IPS-20b (cell line): ENCODE data around the gene RGSL1.
"Not testable (repeated sequence)": the region's sequence is repeated elsewhere in the genome, so short reads cannot be mapped to it uniquely, and the experiment has no call there.

Experiments
- H3K27ac ChIP-seq: one replicate; pipeline ENCODE4 v1.5.1; 2013; ENCODE audit warnings: low read length
- H3K27me3 ChIP-seq: 2 replicates; pipeline ENCODE4 v1.6.1; 2013; ENCODE audit warnings: mild to moderate bottlenecking, low read length, inconsistent platforms; ENCODE audit not compliant: insufficient read depth
- H3K36me3 ChIP-seq: 2 replicates; pipeline ENCODE4 v1.6.1; 2013; ENCODE audit warnings: low read depth, mild to moderate bottlenecking, inconsistent platforms, low read length, moderate library complexity; ENCODE audit not compliant: insufficient read depth
- H3K4me1 ChIP-seq: 2 replicates; pipeline ENCODE4 v1.6.1; 2013; ENCODE audit warnings: mild to moderate bottlenecking, control low read depth, inconsistent platforms, low read length, moderate library complexity; ENCODE audit not compliant: insufficient read depth
- H3K4me3 ChIP-seq: 2 replicates; pipeline ENCODE4 v1.5.1; 2013; ENCODE audit warnings: mild to moderate bottlenecking, low read length, inconsistent platforms
- H3K9ac ChIP-seq: 2 replicates; pipeline ENCODE4 v1.6.1; 2013; ENCODE audit warnings: low read depth, mild to moderate bottlenecking, inconsistent platforms, low read length, moderate library complexity
- H3K9me3 ChIP-seq: 2 replicates; pipeline ENCODE4 v1.6.1; 2013; ENCODE audit warnings: mild to moderate bottlenecking, low read depth, low read length, inconsistent platforms; ENCODE audit not compliant: insufficient read depth

RGSL1 gene

DNA sequence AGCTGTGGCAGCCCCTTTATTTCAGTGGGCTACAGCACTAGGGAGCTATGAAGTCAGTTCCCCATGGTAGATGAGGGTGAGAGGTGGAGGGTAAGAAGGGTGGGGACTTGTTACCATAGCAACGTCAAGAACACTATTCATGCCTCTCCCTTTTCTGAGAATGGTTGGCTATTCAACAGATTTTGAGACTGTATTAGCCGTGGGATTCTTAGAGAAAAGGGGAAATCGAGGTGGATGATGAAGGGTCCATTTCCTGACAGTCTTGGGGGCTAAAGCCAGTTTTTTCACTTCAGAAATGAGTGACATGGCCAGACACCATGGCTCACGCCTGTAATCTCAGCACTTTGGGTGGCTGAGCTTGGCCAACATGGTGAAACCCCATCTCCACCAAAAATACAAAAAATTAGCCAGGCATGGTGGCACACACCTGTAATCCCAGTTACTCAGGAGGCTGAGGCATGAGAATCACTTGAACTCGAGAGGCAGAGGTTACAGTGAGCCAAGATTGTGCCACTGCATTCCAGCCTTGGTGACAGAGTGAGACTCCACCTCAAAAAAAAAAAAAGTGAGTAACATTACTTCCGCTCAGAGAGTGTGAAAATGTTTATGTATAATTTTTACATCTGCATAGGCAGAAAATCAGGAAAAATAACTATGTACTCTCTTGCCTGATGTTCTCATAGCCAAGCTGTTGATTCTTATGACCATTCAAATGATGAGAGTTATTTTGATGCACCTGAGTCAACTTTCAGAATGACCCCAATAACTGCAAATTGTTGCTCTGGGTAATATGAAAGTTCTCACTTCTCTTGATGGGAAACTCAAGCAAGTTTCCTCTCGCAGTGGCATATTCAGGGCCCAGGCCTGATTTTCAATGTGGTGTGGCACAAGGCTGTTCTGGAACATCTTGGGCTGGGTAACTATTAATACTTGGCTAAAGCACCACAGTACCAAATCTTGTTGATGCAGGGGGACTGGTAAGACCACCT, 23.2 kb upstream of the RGSL1 start:
- no peak overlapping the region for H3K27ac ChIP-seq
- H3K4me3 ChIP-seq = no peak overlapping the region
- no peaks in the 10 kb centered on the region for H3K4me1 ChIP-seq
- H3K9ac ChIP-seq = no peak overlapping the region
- H3K27me3 ChIP-seq = no peaks in the 10 kb centered on the region
- no peaks in the 10 kb centered on the region for H3K36me3 ChIP-seq
- no peaks in the 10 kb centered on the region for H3K9me3 ChIP-seq

DNA sequence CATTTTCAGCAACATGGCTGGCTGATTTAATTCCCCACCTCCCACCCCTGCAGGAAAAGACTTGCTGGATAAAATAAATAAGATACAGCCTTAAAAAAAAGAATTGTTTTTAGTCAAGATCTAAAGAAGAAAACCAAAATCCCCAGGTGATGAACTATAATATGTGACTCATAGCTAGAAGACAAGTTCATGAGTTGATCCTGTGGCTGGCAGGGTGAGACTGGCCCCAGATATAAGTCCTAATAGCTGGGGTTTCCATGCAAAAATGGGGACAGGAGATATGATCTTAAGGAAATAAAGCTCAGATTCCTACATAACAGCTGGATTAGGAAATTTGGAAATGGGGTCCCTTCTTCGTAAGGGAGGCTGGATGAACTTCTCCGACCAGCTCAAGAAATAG, 21.9 kb upstream of the RGSL1 start:
- Histone ChIP-seq H3K9ac (no peak overlapping the region), H3K27me3 (no peaks in the 10 kb centered on the region), H3K4me1 (no peaks in the 10 kb centered on the region), H3K4me3 (no peak overlapping the region), H3K9me3 (no peaks in the 10 kb centered on the region), H3K36me3 (no peaks in the 10 kb centered on the region), H3K27ac (no peak overlapping the region)

DNA sequence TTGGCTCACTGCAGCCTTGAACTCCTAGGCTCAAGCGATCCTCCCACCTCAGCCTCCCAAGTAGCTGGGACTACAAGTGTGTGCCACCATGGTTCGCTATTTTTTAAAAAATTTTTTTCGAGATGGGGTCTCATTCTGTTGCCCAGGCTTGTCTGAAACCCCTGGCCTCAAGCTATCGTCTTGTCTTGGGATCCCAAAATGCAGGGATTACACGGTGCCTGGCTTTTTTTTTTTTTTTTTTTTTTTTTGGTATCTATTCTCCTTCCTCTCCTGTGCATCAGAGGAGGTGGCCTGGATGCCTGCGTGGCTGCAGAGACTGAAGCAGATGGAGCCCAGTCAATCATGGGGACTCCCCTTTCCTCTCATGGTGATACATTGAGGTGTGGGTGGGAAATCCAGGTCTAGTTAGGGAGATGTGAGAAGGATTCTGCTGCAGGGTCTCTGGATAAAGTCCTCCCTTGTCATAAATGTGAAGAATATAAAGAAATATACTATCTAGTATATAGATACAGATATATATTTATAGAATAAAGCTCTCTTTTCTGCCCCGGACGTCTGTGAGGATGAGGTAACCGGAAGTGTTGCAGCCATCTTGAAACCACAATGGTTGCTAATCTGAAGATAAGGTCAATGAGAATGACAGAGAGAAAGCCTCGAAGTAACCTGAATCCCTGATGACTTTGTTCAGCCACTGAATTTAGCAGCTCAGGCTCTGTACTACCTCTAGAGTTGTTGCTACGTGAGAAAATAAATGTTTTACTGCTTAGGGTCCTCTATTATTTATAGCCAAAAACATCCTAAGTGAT, 19.5 kb upstream of the RGSL1 start:
- no peak overlapping the region for H3K9ac ChIP-seq
- no peaks in the 10 kb centered on the region for H3K36me3 ChIP-seq
- H3K27me3 ChIP-seq = no peaks in the 10 kb centered on the region
- no peak overlapping the region for H3K4me3 ChIP-seq
- H3K4me1 ChIP-seq = no peaks in the 10 kb centered on the region
- no peak overlapping the region for H3K27ac ChIP-seq
- H3K9me3 ChIP-seq = no peaks in the 10 kb centered on the region

DNA sequence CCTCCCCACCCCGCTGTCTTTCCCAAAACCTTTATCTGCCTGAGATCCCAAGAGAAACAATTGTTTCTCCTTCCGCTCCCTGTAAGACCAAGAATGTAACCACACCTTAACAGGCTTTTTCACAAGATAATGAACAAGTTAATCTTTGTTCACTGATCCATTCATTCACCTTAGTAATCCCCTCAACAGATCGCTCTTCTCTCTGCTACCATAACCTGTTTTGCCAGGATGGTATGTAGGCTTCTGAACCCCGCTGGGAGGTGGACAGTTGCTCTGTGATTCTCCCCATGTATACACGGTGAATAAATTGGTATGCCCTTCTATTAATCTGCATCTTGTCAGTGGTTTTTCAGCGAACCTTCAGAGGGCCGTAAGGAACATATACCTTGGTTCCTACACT, 18.7 kb upstream of the RGSL1 start:
- Histone ChIP-seq H3K27me3 (no peaks in the 10 kb centered on the region), H3K9me3 (no peaks in the 10 kb centered on the region), H3K27ac (no peak overlapping the region), H3K4me3 (no peak overlapping the region), H3K4me1 (no peaks in the 10 kb centered on the region), H3K36me3 (no peaks in the 10 kb centered on the region), H3K9ac (no peak overlapping the region)

DNA sequence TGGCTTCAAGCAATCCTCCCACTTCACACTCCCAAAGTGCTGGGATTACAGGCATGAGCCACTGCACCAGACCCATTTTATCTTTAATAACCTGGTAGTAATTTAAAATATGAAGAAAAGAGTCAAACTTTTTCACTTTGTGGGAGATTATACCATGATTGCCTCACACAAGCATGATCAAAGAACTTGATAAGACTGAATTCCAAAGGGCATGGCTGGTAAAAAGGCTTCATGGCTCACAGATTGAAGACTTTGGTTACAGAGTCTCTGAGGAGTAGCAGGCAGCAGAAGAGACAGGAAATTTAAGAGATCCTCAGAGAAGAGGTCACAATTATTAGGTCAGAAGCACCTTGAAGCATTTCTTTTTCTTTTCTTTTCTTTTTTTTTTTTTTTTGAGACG, 16.4 kb upstream of the RGSL1 start:
- no peaks in the 10 kb centered on the region for H3K27me3 ChIP-seq
- H3K4me1 ChIP-seq = no peaks in the 10 kb centered on the region
- H3K9ac ChIP-seq = no peak overlapping the region
- H3K4me3 ChIP-seq = no peak overlapping the region
- no peaks in the 10 kb centered on the region for H3K36me3 ChIP-seq
- peaks cover 6% of the 10 kb centered on the region; the same call in 1 of the 2 replicates for H3K9me3 ChIP-seq
- no peak overlapping the region for H3K27ac ChIP-seq

DNA sequence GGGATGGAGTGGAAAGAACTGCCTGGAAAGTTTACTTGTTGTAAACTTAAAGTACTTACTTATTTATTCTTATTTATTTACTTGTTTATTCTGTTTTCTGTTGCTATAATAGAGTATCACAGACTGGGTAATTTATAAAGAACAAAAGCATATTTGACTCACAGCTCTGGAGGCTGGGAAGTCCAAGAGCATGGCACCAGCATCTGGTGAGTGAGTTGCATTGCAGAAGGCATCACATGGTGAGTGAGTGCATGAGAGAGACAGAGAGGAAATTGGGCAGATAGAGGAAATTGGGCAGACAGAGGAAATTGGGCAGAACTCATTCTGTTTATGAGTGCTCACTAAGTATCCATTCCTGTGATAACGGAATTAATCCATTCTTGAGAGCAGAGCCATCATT, 11.6 kb upstream of the RGSL1 start:
- no peak overlapping the region for H3K9ac ChIP-seq
- H3K27ac ChIP-seq = no peak overlapping the region
- no peaks in the 10 kb centered on the region for H3K27me3 ChIP-seq
- no peaks in the 10 kb centered on the region for H3K4me1 ChIP-seq
- H3K4me3 ChIP-seq = no peak overlapping the region
- no peaks in the 10 kb centered on the region for H3K36me3 ChIP-seq
- peaks cover 8% of the 10 kb centered on the region; the same call in 1 of the 2 replicates for H3K9me3 ChIP-seq

DNA sequence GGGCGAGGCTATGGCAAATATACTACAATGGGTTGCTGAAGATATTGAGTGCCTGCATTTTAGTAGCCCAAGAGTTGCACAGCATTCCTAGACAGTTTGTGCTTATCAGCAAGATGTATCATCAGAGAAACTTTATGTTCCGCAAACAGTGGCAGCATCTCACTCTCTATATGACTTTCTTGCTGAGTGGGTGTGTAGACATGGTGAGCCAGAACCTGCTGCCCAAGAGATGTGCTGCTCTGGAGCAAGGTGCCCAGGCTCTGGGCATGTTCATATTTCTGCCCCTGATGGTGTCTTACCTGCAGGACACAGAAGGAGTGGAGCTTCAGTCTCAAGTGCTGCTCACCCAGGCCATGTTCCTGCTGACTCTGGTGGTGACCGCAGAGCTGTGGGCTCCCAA, 8.2 kb upstream of the RGSL1 start:
- Histone ChIP-seq H3K4me1 (peaks cover 3% of the 10 kb centered on the region; the same call in 1 of the 2 replicates), H3K9ac (no peak overlapping the region), H3K4me3 (no peak overlapping the region), H3K27ac (no peak overlapping the region), H3K36me3 (no peaks in the 10 kb centered on the region), H3K9me3 (peaks cover 8% of the 10 kb centered on the region; the same call in 1 of the 2 replicates), H3K27me3 (no peaks in the 10 kb centered on the region)

DNA sequence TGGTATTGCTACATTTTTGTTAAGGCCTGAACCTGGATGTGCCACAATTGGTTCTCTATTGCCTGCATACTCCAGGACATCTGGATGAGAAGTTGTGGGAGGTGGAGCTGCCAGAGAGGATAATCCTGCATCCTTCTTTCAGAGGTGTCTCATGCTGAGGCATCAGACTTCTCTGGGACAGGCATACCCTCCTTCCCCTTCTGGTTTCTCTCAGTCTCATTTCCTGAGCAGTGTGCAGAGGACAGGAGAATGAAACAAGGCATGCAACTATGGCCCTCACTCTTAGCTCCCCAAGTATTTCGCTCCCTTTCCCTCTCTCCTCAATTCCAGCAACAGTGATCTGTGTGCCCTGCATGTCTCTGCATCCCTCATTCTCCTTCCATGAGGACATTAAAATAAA, 7.6 kb upstream of the RGSL1 start:
- no peaks in the 10 kb centered on the region for H3K27me3 ChIP-seq
- H3K27ac ChIP-seq = no peak overlapping the region

DNA sequence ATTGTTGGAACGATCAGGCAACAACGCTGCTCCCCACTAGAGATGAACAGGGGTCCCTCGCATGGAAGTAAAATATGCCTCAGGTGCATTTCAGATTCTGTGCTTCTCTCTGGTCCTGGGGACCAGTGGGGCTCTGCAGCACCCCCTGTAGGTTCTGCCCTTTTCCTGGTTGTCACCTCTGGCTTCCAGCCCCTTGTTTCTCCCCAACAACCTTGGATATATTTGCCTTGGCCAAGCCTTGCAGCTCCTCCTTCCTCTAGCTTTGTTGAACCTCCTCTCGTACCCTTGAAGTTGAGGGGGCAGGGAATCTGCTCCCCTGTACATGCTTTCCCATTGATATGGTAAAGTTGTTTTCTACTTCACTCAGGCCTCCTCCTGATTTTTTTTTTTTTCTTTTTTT, 5.4 kb upstream of the RGSL1 start:
- Histone ChIP-seq H3K4me3 (no peak overlapping the region), H3K27ac (no peak overlapping the region), H3K27me3 (no peaks in the 10 kb centered on the region), H3K4me1 (peaks cover 3% of the 10 kb centered on the region; the same call in 1 of the 2 replicates), H3K36me3 (no peaks in the 10 kb centered on the region), H3K9me3 (no peaks in the 10 kb centered on the region), H3K9ac (no peak overlapping the region)

More for the DNA sequence above, 7.6 kb upstream of the RGSL1 start:
- Histone ChIP-seq H3K4me3 (no peak overlapping the region), H3K36me3 (no peaks in the 10 kb centered on the region), H3K9ac (no peak overlapping the region), H3K9me3 (peaks cover 8% of the 10 kb centered on the region; the same call in 1 of the 2 replicates), H3K4me1 (peaks cover 3% of the 10 kb centered on the region; the same call in 1 of the 2 replicates)

DNA sequence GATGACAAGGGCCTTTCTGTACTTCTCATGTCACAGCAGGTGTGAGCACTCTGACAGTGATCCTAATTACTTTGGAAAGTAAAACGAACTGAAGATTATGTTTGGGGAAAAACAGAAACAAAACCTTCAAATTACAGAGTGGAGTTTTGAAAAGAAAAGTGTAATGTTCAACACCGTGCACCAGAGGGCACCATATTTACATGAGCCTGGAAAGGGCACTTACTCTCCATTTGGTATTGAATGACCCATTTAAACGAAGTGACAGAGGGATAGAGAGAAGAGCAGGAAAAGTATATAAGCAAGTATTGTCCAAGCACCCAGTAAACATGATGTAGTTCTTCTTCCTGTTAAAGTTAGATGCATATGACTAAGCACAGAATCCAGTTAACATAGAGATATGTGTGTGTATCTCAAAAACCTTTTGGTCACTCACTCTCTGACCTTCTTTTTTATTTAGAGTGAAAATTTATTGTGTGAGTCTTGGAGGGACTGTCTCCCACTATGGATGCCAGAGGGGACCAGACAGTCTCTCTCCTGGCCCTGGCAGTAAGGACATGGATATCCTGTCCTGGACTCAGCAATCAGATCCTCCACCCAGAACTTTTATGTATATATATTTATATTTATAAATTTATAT, 3.8 kb upstream of the RGSL1 start:
- Histone ChIP-seq H3K4me1 (peaks cover 3% of the 10 kb centered on the region; the same call in 1 of the 2 replicates), H3K27ac (no peak overlapping the region), H3K9me3 (no peaks in the 10 kb centered on the region), H3K36me3 (no peaks in the 10 kb centered on the region), H3K27me3 (no peaks in the 10 kb centered on the region), H3K9ac (no peak overlapping the region), H3K4me3 (no peak overlapping the region)

DNA sequence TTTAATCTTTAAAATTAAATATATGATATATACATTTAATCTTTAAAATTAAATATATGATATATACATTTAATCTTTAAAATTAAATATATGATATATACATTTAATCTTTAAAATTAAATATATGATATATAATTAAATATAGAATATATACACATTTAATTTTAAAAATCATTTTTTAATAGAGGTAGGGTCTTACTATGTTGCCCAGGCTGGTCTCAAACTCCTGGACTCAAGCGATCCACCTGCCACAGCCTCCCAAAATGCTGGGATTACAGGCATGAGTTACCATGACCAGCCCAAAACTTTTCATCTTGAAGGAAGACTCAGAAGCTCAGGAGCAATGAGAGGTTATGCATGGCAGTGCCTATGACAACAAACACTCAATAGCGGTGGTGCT, 2.8 kb upstream of the RGSL1 start:
- not testable (repeated sequence) for H3K4me1 ChIP-seq, H3K27ac ChIP-seq, H3K27me3 ChIP-seq, H3K9me3 ChIP-seq, H3K4me3 ChIP-seq, H3K9ac ChIP-seq, H3K36me3 ChIP-seq
